HAP-1 (cell line): ENCODE results near the gene VLDLR.

Experiments used
- DNase-seq, 2 experiments: peaks; one replicate each; pipeline ENCODE4 v3.0.0-alpha.2; 2016 to 2020; ENCODE audit warnings: low spot score in 2 of 2
- H3K27me3 ChIP-seq: fragments of 250-450 bp; sonication (Bioruptor Pico); 2 replicates; pipeline ENCODE4 v1.5.1; 2020; ENCODE audit warnings: low read depth, mild to moderate bottlenecking, moderate library complexity
- H3K36me3 ChIP-seq: fragments of 250-450 bp; sonication (Bioruptor Pico); replicated peaks from 2 replicates; pipeline ENCODE4 v1.5.1; 2020; ENCODE audit warnings: mild to moderate bottlenecking
- H3K4me1 ChIP-seq: fragments of 250-450 bp; sonication (Bioruptor Pico); 2 replicates; pipeline ENCODE4 v1.5.1; 2020; ENCODE audit warnings: mild to moderate bottlenecking
- H3K4me3 ChIP-seq: fragments of 250-450 bp; sonication (Bioruptor Pico); 2 replicates; pipeline ENCODE4 v1.5.1; 2020; ENCODE audit warnings: mild to moderate bottlenecking, moderate library complexity
- H3K9me3 ChIP-seq: fragments of 250-450 bp; sonication (Bioruptor Pico); 2 replicates; pipeline ENCODE4 v1.5.1; 2020; ENCODE audit warnings: mild to moderate bottlenecking, moderate library complexity
- in situ Hi-C: fragments of 300-500 bp; cut with MboI; formaldehyde crosslinking; loops from 3 replicates; pipeline ENCODE4 v1.14.3; 2020; ENCODE audit warnings: low sequenced_read_pairs, inconsistent platforms, mixed read lengths

The VLDLR gene

DNA sequence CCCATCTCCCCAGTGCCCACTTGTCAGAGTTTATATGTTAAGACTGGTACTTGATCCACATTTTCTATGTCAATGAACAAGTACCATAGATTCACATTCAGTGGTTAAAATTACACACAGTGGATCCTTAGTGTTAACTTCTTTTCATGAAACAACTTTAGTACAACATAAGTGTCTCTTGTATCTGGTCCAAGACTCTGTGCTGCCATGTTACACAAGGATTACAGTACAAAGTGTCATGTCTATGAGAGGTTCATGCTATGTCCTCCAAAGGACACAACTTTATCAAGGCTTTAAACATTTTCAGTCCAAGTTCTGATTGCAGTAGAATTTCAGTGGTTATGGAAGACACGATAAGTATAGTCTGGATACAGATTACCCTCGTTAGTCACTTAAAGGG lies 13.3 kb upstream of the VLDLR start:
- no peak overlapping the region for H3K4me3 ChIP-seq
- no peaks in the 10 kb centered on the region for H3K27me3 ChIP-seq
- no peak for DNase-seq
- no peaks in the 10 kb centered on the region for H3K36me3 ChIP-seq
- in situ Hi-C loops, result no loop called here
- H3K4me1 ChIP-seq, result peaks cover under 1% of the 10 kb centered on the region; the same call in 1 of the 2 replicates
- no peaks in the 10 kb centered on the region for H3K9me3 ChIP-seq

DNA sequence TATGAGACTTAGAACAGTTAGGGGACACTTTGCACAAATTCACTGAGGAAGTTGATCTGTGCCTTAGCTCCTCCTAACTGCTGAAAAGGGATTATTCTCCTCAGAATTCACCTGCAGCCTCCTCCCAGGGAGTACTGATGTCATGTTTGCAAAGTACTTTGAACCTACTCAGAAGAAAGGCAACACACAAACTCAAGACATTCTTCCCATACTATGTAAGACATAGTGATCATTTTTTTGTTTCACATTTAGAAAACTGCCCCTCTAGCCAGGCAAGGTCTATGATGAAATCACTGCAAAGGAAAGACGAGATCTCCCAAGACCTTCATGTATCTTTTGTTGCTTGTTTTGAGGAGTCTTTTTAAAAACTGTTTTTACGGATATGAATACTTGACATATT lies 10.6 kb upstream of the VLDLR start:
- Histone ChIP-seq H3K27me3 (no peaks in the 10 kb centered on the region), H3K9me3 (no peaks in the 10 kb centered on the region), H3K36me3 (no peaks in the 10 kb centered on the region), H3K4me1 (0 out of 2 replicates have a peak, but pooled peaks cover 3% of the 10 kb centered on the region), H3K4me3 (no peak overlapping the region)
- in situ Hi-C loops, result no loop called here
- DNase-seq, result no peak

DNA sequence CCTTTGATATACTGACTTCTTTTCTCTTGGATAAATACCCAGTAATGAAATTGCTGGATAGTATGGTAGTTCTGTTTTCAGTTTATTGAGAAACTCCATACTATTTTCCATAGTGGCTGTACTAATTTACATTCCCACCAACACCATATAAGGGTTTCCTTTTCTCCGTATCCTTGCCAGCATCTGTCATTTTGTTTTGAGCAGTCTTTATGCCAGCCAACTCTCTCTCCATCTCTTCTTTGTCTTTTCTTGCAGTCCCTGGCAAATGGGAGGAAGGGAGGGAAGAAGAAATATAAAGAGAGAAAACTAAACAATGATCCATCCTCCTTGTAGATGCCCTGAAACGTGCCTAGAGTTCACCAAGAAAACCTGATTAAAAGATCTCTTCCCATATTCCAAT lies 9.6 kb upstream of the VLDLR start:
- no peaks in the 10 kb centered on the region for H3K27me3 ChIP-seq
- no peaks in the 10 kb centered on the region for H3K36me3 ChIP-seq
- no peak overlapping the region for H3K4me3 ChIP-seq
- in situ Hi-C loops, result no loop called here
- no peaks in the 10 kb centered on the region for H3K9me3 ChIP-seq
- 0 out of 2 replicates have a peak, but pooled peaks cover 3% of the 10 kb centered on the region for H3K4me1 ChIP-seq
- DNase-seq, result no peak

DNA sequence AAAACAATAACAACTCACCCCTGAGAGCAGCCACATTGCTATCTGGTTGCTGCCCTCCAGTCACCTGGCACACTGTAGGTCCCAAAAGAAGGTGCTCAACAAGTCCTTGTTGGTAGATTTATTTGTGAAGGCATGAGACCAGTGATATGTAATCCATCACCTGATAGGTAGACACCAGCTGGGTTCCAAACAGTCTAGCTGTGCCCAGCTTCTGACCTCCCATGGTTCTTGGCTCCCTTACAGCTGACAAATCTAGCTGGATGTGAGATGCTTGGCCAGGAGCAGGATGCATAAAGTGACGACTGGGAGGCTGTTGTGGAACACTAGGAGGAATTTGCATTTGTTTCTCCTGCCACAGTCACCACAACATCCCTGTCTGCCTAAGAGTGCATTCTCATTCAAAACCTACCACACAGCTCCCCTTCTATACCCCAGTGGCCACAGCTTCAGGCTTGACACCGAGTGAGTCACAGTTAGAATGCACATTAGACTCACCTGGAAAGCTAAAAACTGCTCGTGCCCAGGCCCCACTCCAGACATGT lies 7.8 kb upstream of the VLDLR start:
- Histone ChIP-seq H3K4me3 (no peak overlapping the region), H3K4me1 (0 out of 2 replicates have a peak, but pooled peaks cover 3% of the 10 kb centered on the region), H3K9me3 (no peaks in the 10 kb centered on the region), H3K27me3 (no peaks in the 10 kb centered on the region), H3K36me3 (no peaks in the 10 kb centered on the region)
- in situ Hi-C loops, result no loop called here
- DNase-seq, result no peak

DNA sequence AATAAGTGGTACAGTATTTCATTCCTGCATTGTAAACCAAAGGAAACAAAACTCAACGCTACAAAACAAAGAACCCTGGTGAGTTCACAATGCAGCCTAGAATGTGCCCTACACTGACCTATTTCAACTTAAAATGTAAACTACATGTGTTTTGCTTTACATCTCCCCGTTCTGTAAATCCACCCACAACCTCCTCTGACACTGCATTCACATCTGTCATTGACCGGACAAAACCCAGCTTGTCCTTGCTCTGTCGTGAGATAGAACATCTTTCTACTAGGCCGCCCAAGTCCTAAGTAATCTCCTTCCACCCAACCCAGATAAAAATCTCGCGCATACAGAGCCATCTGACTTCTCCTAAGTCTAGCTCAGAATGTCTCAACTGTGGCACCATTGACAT lies 6.1 kb upstream of the VLDLR start:
- H3K27me3 ChIP-seq, result no peaks in the 10 kb centered on the region
- H3K4me3 ChIP-seq, result no peak overlapping the region
- DNase-seq, result no peak
- H3K9me3 ChIP-seq, result no peaks in the 10 kb centered on the region
- no peaks in the 10 kb centered on the region for H3K36me3 ChIP-seq
- in situ Hi-C loops, result no loop called here
- peaks cover 9% of the 10 kb centered on the region for H3K4me1 ChIP-seq

DNA sequence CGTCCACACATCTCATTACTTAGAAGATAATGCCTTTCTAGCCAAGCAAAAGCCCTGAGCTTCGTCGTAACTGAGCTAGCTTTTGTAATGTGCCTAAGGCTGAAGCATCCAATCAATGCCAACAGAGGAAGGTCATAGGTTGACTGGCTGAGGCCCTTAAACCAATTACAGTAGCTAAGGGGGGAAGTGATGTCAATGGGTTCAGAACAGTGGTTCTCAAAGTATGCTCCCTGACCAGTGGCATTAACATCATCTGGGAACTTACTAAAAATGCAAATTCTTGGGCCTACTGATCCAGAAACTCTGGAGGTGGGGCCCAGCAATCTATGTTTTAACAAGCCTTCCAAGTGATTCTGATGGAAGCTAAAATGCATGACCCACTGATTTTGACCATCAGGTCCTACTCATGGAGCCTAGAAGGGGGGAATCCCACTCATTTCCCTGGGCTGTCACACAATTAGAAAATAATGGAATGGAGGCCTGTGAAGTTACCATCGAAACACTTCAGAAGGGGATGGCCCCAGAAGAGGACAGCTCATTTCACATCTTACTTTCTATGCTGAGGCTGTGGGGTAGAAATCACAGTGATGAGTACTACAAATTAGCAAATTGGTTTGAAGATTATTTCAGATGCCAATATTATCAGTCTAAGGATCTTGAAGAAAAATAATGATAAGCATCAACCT lies 4.8 kb upstream of the VLDLR start:
- no peaks in the 10 kb centered on the region for H3K27me3 ChIP-seq
- DNase-seq, result no peak
- H3K4me1 ChIP-seq, result peaks cover 16% of the 10 kb centered on the region
- H3K4me3 ChIP-seq, result no peak overlapping the region
- in situ Hi-C loops, result no loop called here
- H3K36me3 ChIP-seq, result no peaks in the 10 kb centered on the region
- no peaks in the 10 kb centered on the region for H3K9me3 ChIP-seq

DNA sequence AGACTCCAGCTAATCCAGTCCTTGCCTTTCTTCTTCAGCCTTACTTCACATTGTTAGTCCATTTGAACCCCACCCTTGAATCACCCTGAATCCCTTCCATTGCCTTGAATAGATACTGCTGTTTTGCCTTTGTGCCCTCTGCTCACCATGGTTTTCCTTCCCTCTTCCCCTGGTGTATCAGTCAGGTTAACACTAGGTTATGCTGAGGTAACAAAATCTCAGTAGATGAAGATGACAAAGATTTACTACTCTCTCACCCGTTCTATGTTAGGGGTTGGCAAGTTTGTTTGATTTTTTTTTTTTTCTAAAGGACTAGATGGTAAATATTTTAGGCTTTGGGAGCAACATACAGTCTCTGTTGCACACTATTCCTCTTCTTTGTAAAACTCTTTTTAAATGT lies 3.3 kb upstream of the VLDLR start:
- no peaks in the 10 kb centered on the region for H3K27me3 ChIP-seq
- peaks cover 20% of the 10 kb centered on the region for H3K4me1 ChIP-seq
- no peaks in the 10 kb centered on the region for H3K9me3 ChIP-seq
- no peak for DNase-seq
- in situ Hi-C loops, result no loop called here
- H3K36me3 ChIP-seq, result no peaks in the 10 kb centered on the region
- H3K4me3 ChIP-seq, result no peak overlapping the region

DNA sequence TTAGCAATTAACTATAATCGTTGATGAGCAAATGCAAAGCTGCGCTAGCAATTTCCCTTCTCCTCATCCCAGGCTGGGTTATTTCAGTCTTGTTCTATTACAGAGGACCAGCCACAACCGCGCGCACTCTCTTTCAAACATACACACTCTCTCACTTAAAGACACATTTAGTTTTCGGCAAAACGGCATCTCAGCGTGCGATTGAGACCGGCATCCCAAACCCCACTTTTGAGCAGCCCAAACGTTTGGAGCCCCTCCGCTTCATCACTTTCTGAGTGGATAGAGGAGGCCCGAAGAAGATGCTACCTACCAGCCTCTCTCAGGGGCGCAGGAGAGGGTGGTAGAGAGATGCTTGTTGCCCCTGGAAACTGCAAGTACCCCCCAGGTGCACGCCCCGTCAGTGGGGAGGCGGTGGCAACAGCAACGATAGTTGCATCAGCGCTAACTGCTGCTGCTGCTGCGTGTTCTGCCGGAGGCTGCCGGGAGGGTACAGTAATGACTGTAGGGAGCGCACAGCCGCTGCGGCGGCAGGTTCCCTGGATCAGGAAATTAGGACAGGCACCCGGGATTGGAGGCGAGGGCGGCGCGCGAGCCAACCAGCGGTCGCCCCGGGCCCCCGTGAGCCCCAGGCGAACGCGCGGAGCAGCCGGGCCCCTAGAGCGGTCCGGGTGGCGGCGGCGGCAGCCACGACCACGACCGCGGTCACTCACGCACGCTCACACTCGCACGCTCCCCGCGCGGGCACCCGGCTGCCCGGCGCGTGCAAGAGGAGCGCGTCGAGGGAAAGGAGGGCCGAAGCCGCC lies 467 bp upstream of the VLDLR start:
- Histone ChIP-seq H3K36me3 (no peaks in the 10 kb centered on the region; the same call in 1 of the 2 replicates), H3K4me3 (peak overlapping the region; percentile 82), H3K4me1 (peaks cover 23% of the 10 kb centered on the region), H3K9me3 (no peaks in the 10 kb centered on the region), H3K27me3 (no peaks in the 10 kb centered on the region)
- in situ Hi-C loops, result no loop called here
- peak; percentile 83 to 88 for DNase-seq

DNA sequence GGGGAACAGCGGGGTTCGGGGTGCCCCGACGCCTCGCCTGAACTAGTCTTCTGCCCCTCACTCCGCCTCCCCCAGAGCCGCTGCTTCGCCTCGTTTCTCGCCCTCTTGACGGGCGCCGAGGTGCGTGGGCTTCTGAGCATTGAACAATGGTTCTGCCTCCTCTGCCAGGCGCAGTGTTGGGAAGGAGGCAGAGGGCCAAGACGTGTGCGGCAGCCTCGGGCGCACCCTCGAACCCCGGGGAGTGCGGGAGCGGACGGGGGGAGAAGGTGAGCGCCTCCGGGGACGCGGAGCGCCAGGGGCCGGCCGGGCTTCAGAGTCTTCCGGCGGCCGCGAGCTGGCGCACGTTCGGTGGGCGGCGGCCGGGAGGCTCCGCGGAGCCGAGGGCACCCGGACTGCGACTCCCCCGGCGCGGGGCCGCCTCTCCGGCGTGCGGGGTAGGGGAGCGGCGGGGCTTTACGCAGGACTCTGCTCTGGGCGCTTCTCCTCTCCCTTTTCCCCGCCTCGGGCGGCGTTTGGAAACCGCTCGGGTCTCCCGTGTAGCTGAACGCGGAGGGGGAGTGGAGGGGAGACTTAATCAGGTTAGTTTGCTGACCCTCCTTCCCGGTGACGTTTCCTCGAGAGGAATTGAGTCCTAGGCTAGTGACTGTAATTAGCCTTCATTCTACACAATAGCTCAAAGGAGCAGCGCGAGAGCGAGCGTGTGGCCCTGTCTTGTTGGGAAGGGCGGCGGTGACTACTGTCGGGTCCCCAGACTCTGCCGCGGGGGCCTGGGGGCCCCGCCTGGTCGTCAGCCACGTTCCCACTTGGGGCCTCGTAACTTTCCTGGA lies 1.1 kb downstream of the VLDLR start:
- in situ Hi-C loops, result no loop called here
- peak; percentile 46 to 58 for DNase-seq
- Histone ChIP-seq H3K4me3 (peak overlapping the region; percentile 82), H3K4me1 (peaks cover 23% of the 10 kb centered on the region), H3K36me3 (no peaks in the 10 kb centered on the region; the same call in 1 of the 2 replicates), H3K27me3 (no peaks in the 10 kb centered on the region), H3K9me3 (no peaks in the 10 kb centered on the region)

DNA sequence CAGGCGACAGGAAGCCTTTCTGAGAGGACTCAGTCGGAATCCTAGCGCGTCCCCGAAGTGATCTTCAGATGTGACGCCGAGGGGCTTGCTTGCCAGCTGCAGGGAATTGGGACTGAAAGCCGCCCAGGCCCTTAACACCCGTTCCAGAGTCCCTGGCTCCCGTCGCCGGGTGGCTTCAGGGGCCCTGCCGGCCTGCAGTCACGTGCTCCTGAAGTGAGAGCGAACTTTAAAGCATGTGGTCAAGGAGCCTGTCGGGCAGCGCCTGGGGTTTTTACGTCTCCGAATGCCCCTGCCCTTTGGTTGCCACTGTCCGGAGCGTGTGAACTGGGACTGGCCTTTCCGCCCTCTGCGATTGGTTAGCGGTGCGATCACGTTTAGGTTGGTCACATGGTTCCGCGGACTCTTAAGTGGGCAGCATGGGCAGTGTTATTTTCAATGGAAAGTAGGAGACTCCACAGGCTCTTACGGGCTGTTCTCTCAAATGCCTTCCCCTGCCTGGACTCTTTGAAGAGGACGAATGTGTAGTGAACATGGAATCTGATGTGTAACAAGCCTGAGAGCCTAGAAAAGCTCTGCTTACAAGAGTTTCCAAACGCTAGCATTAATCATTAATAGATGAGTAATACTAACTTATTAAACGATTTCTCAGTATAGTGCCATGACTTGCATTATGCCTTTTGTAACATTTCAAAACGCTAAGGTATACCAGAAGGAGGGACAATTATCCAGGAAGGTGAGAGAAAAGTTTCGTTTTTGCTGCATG lies 1.9 kb downstream of the VLDLR start:
- H3K4me3 ChIP-seq, result peak overlapping the region; percentile 82
- in situ Hi-C loops, result no loop called here
- no peaks in the 10 kb centered on the region for H3K9me3 ChIP-seq
- H3K36me3 ChIP-seq, result no peaks in the 10 kb centered on the region; the same call in 1 of the 2 replicates
- H3K4me1 ChIP-seq, result peaks cover 23% of the 10 kb centered on the region
- DNase-seq, result peak in 1 of 2 experiments; percentile 39
- no peaks in the 10 kb centered on the region for H3K27me3 ChIP-seq

DNA sequence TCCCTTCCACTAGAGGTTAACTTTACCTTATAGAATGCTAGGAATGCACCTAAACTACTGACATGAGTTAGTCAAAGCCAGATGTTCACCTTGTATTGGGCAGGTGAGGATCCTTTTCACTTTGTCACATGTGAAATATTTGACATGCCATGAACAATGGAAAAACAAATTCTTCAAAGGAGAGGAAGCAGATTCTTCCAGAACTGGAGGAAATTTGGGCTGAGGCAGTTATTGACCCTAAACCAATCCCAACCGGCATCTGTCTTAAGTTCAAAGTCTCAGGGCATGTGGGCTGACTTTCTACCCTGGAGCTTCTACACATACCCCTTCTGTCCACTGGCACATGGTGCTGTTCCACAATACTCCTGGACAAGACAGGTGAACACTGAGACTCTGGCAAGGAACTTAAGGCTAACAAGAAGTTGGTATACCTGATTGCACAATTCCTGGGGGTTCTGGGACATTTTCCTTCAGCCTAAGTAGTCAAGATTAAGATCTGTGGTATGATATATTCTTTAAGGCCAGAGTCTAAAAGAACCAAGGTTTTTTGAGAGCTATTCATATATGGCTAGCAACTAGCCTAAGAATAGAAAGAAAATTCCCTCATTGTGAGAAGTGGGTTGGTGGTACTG lies 2.6 kb downstream of the VLDLR start:
- Histone ChIP-seq H3K27me3 (no peaks in the 10 kb centered on the region), H3K9me3 (no peaks in the 10 kb centered on the region), H3K36me3 (no peaks in the 10 kb centered on the region; the same call in 1 of the 2 replicates), H3K4me3 (no peak overlapping the region), H3K4me1 (peaks cover 23% of the 10 kb centered on the region)
- DNase-seq, result no peak
- in situ Hi-C loops, result no loop called here

DNA sequence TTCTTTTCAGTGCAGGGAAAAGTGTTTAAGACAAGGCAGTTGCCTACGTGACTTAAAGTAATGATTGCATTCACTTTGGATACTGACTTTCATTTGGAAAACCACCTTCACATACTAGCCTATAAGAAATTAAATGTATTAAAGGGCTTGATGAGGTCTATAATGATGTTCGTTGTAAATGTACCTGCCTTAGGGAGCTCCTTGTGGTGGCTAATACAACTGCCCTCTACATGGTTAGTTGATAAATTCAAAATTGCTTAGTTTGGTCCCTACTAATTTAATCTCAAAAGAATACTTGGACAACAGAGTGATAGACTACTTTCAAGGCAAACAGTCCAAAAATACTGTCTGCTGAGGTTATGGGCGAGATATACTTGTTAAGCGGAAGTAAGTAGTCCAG lies 3.8 kb downstream of the VLDLR start:
- Histone ChIP-seq H3K27me3 (no peaks in the 10 kb centered on the region), H3K4me1 (peaks cover 18% of the 10 kb centered on the region), H3K4me3 (no peak overlapping the region), H3K9me3 (no peaks in the 10 kb centered on the region), H3K36me3 (no peaks in the 10 kb centered on the region; the same call in 1 of the 2 replicates)
- in situ Hi-C loops, result no loop called here
- no peak for DNase-seq
